Retinal pigment epithelial cell (primary cell): ENCODE data around the gene CD81.

Source experiments
- DNase-seq: peaks from one replicate; pipeline ENCODE4 v3.0.0-alpha.2; 2010; ENCODE audit warnings: low read depth
- H3K4me3 ChIP-seq: 2 replicates; pipeline ENCODE4 v1.5.1; 2011; ENCODE audit warnings: mild to moderate bottlenecking, low read length, control low read depth, moderate library complexity
- CTCF ChIP-seq: conservative IDR thresholded peaks from 2 replicates; pipeline ENCODE4 v1.5.1; 2011; ENCODE audit warnings: low read depth, low read length, control low read depth, inconsistent platforms

CD81 gene

GRCh38 chr11:2398664-2399355 lies 21.7 kb downstream of the CD81 start:
- peak overlapping the region; percentile 75 for H3K4me3 ChIP-seq
- TF ChIP-seq CTCF = no peak

GRCh38 chr11:2399488-2400068 lies 22.5 kb downstream of the CD81 start:
- peak overlapping the region; percentile 75 for H3K4me3 ChIP-seq
- no peak for TF ChIP-seq CTCF
- no peak for DNase-seq

More at GRCh38 chr11:2398664-2399355, 21.7 kb downstream of the CD81 start:
- no peak for DNase-seq

GRCh38 chr11:2400069-2400761 lies 23.1 kb downstream of the CD81 start, which contains the start of gene TSSC4:
TSS of gene TSSC4 (plus strand) at chr11:2400750. CDS start at chr11:2402634, 1,884 bp downstream.
- peak; percentile 99 for TF ChIP-seq CTCF
- peak; percentile 98 for DNase-seq
- peak within 1 kb of the TSS; percentile 100 for H3K4me3 ChIP-seq

GRCh38 chr11:2400762-2401435 lies 23.8 kb downstream of the CD81 start:
- DNase-seq = no peak
- H3K4me3 ChIP-seq = peak overlapping the region; percentile 100
- TF ChIP-seq CTCF = no peak

GRCh38 chr11:2401436-2401984 lies 24.4 kb downstream of the CD81 start:
- no peak for DNase-seq

More at GRCh38 chr11:2401436-2401984, 24.4 kb downstream of the CD81 start:
- TF ChIP-seq CTCF = peak; percentile 7
- peak overlapping the region; percentile 100 for H3K4me3 ChIP-seq
